Mucosa of stomach (tissue), 1 donor: Measurements from ENCODE around the gene GABRB2.

Experiments
- H3K27me3 ChIP-seq: one replicate; pipeline ENCODE4 v1.7.0; 2013; ENCODE audit warnings: mild to moderate bottlenecking, low read length; ENCODE audit not compliant: control insufficient read depth, insufficient read depth
- H3K36me3 ChIP-seq: one replicate; pipeline ENCODE4 v1.7.0; 2013; ENCODE audit warnings: low read length; ENCODE audit not compliant: control insufficient read depth, insufficient read depth
- H3K4me1 ChIP-seq: one replicate; pipeline ENCODE4 v1.7.0; 2013; ENCODE audit warnings: mild to moderate bottlenecking, low read length; ENCODE audit not compliant: control insufficient read depth, insufficient read depth
- H3K4me3 ChIP-seq: one replicate; pipeline ENCODE4 v1.7.0; 2013; ENCODE audit warnings: low read length
- H3K9ac ChIP-seq: one replicate; pipeline ENCODE4 v1.7.0; 2013; ENCODE audit warnings: mild to moderate bottlenecking, low read length, moderate library complexity
- H3K9me3 ChIP-seq: one replicate; pipeline ENCODE4 v1.7.0; 2013; ENCODE audit warnings: mild to moderate bottlenecking, low read length, moderate library complexity; ENCODE audit not compliant: control insufficient read depth
- donor health status: Pancreatic carcinoma.

The GABRB2 gene

GRCh38 chr5:161286066-161286655 lies 260.4 kb downstream of the GABRB2 start:
- H3K4me1 ChIP-seq, result no peaks in the 10 kb centered on the region
- no peaks in the 10 kb centered on the region for H3K36me3 ChIP-seq
- no peak overlapping the region for H3K9ac ChIP-seq
- H3K4me3 ChIP-seq, result no peak overlapping the region
- no peaks in the 10 kb centered on the region for H3K27me3 ChIP-seq
- H3K9me3 ChIP-seq, result no peaks in the 10 kb centered on the region

- Histone ChIP-seq H3K4me3 (no peak overlapping the region), H3K27me3 (no peaks in the 10 kb centered on the region), H3K36me3 (no peaks in the 10 kb centered on the region), H3K4me1 (no peaks in the 10 kb centered on the region), H3K9ac (no peak overlapping the region), H3K9me3 (no peaks in the 10 kb centered on the region)
These were observed 262.1 kb downstream of the GABRB2 start for GRCh38 chr5:161284445-161284844.

GRCh38 chr5:161283296-161283695 lies 263.2 kb downstream of the GABRB2 start:
- Histone ChIP-seq H3K9me3 (no peaks in the 10 kb centered on the region), H3K4me1 (no peaks in the 10 kb centered on the region), H3K27me3 (no peaks in the 10 kb centered on the region), H3K9ac (no peak overlapping the region), H3K36me3 (no peaks in the 10 kb centered on the region), H3K4me3 (no peak overlapping the region)

GRCh38 chr5:161278739-161279660 lies 267.5 kb downstream of the GABRB2 start:
- Histone ChIP-seq H3K4me1 (no peaks in the 10 kb centered on the region), H3K36me3 (no peaks in the 10 kb centered on the region), H3K9ac (no peak overlapping the region), H3K9me3 (no peaks in the 10 kb centered on the region), H3K27me3 (no peaks in the 10 kb centered on the region), H3K4me3 (no peak overlapping the region)

GRCh38 chr5:161277011-161277410 lies 269.5 kb downstream of the GABRB2 start:
- Histone ChIP-seq H3K27me3 (no peaks in the 10 kb centered on the region), H3K9me3 (no peaks in the 10 kb centered on the region), H3K9ac (no peak overlapping the region), H3K4me3 (no peak overlapping the region), H3K36me3 (no peaks in the 10 kb centered on the region), H3K4me1 (no peaks in the 10 kb centered on the region)

GRCh38 chr5:161274951-161275350 lies 271.6 kb downstream of the GABRB2 start:
- no peaks in the 10 kb centered on the region for H3K4me1 ChIP-seq
- no peak overlapping the region for H3K9ac ChIP-seq
- no peaks in the 10 kb centered on the region for H3K27me3 ChIP-seq
- H3K9me3 ChIP-seq, result no peaks in the 10 kb centered on the region
- no peaks in the 10 kb centered on the region for H3K36me3 ChIP-seq
- no peak overlapping the region for H3K4me3 ChIP-seq

GRCh38 chr5:161273410-161273809 lies 273.1 kb downstream of the GABRB2 start:
- Histone ChIP-seq H3K27me3 (no peaks in the 10 kb centered on the region), H3K36me3 (no peaks in the 10 kb centered on the region), H3K4me3 (no peak overlapping the region), H3K9me3 (no peaks in the 10 kb centered on the region), H3K4me1 (no peaks in the 10 kb centered on the region), H3K9ac (no peak overlapping the region)

GRCh38 chr5:161271816-161272215 lies 274.7 kb downstream of the GABRB2 start:
- Histone ChIP-seq H3K9ac (no peak overlapping the region), H3K27me3 (no peaks in the 10 kb centered on the region), H3K9me3 (no peaks in the 10 kb centered on the region), H3K36me3 (no peaks in the 10 kb centered on the region), H3K4me3 (no peak overlapping the region), H3K4me1 (no peaks in the 10 kb centered on the region)

GRCh38 chr5:161269125-161269524 lies 277.4 kb downstream of the GABRB2 start:
- no peaks in the 10 kb centered on the region for H3K9me3 ChIP-seq
- H3K36me3 ChIP-seq, result no peaks in the 10 kb centered on the region
- no peaks in the 10 kb centered on the region for H3K27me3 ChIP-seq
- H3K9ac ChIP-seq, result no peak overlapping the region
- H3K4me3 ChIP-seq, result no peak overlapping the region
- H3K4me1 ChIP-seq, result no peaks in the 10 kb centered on the region

GRCh38 chr5:161266954-161267353 lies 279.6 kb downstream of the GABRB2 start:
- H3K4me3 ChIP-seq, result no peak overlapping the region
- peaks cover 8% of the 10 kb centered on the region for H3K4me1 ChIP-seq
- no peak overlapping the region for H3K9ac ChIP-seq
- no peaks in the 10 kb centered on the region for H3K9me3 ChIP-seq
- H3K27me3 ChIP-seq, result no peaks in the 10 kb centered on the region
- no peaks in the 10 kb centered on the region for H3K36me3 ChIP-seq

- no peak overlapping the region for H3K9ac ChIP-seq
- no peaks in the 10 kb centered on the region for H3K27me3 ChIP-seq
- H3K36me3 ChIP-seq, result no peaks in the 10 kb centered on the region
- H3K9me3 ChIP-seq, result no peaks in the 10 kb centered on the region
- H3K4me3 ChIP-seq, result no peak overlapping the region
- H3K4me1 ChIP-seq, result peaks cover 8% of the 10 kb centered on the region
These were observed 281.5 kb downstream of the GABRB2 start for GRCh38 chr5:161265006-161265405.

- no peaks in the 10 kb centered on the region for H3K9me3 ChIP-seq
- H3K4me1 ChIP-seq, result peaks cover 8% of the 10 kb centered on the region
- no peak overlapping the region for H3K9ac ChIP-seq
- no peak overlapping the region for H3K4me3 ChIP-seq
- no peaks in the 10 kb centered on the region for H3K27me3 ChIP-seq
- H3K36me3 ChIP-seq, result no peaks in the 10 kb centered on the region
These were observed 283.3 kb downstream of the GABRB2 start for GRCh38 chr5:161263191-161263590.
